D721Med (cell line): ENCODE measurements around the gene RMDN2.

Source experiments
- DNase-seq: peaks from one replicate; pipeline ENCODE4 v3.0.0; 2011; ENCODE audit warnings: low spot score; ENCODE audit not compliant: insufficient read length
- FAIRE-seq: peaks from 2 replicates; lab custom pipeline; 2011; peaks lifted over from hg19 to GRCh38; lab: Jason Lieb, UNC
- CTCF ChIP-seq: IDR thresholded peaks from 2 replicates; pipeline ENCODE4 v1.5.1; 2012; ENCODE audit warnings: mild to moderate bottlenecking, control low read depth; ENCODE audit not compliant: insufficient read depth; ENCODE audit errors: missing control alignments

The RMDN2 gene

GRCh38 chr2:38039121-38039910, 114.2 kb downstream of the RMDN2 start:
- TF ChIP-seq CTCF = no peak
- FAIRE-seq (no peak), DNase-seq (no peak)

GRCh38 chr2:38045811-38046210, 120.7 kb downstream of the RMDN2 start:
- FAIRE-seq = no peak
- no peak for TF ChIP-seq CTCF
- DNase-seq = no peak

- FAIRE-seq = no peak
Observed at GRCh38 chr2:38056216-38056615, 131.1 kb downstream of the RMDN2 start.

GRCh38 chr2:38057651-38058410, 132.7 kb downstream of the RMDN2 start:
- FAIRE-seq (no peak), DNase-seq (no peak)
- TF ChIP-seq CTCF = no peak

More at GRCh38 chr2:38056216-38056615, 131.1 kb downstream of the RMDN2 start:
- no peak for TF ChIP-seq CTCF
- DNase-seq = no peak

GRCh38 chr2:38060236-38061018, 135.3 kb downstream of the RMDN2 start:
- TF ChIP-seq CTCF = no peak
- DNase-seq (no peak), FAIRE-seq (no peak)

- no peak for FAIRE-seq
- no peak for TF ChIP-seq CTCF
- DNase-seq = no peak
Observed at GRCh38 chr2:38064801-38065501, 139.9 kb downstream of the RMDN2 start.
